ENCODE data around the gene OSR1. TPM values are rescaled to one million over a fixed set of nuclear protein-coding genes. Genes with fewer than 3 reads are reported as not detected.

OSR1 gene
- total RNA-seq, 1 experiment from 2014 or later, result 2.6 TPM

DNA sequence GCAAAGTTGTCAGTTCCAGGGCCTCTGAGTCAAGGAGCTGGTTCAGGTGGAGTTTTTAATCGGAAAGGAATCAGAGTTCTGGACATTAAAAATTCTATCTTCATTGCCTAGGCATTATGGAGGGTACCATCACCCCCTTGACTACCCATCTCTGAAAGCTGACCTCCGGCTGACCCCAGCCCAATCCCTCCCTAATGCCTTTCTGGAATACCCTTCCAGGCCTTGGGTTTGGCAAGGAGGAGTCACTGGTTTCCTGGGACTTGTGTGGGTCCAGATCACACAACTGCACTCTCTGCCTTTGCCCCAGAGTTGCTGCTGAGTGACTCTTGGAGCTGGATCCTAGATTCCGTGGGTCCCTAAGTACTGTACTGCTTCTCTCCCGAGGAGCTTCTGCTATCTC lies 1.0 kb upstream of the OSR1 start:
- ChIA-PET RAD21 (ENCODE audit: low non-redundant PET in 1 of 2, low total read pairs in 2 of 2, uncharacterized antibody in 2 of 2, unreplicated experiment in 2 of 2) (no interaction called here), POLR2A (interaction anchor here (0.7 kb wide), 1 partner anchor 15 kb away, joined by 3 read pairs; no protein-coding TSS in a partner anchor), CTCF (interaction anchor here (1.3 to 1.4 kb wide), 2 partner anchors 10 to 11 kb away, joined by 3 to 5 read pairs; no protein-coding TSS in a partner anchor)
- Histone ChIP-seq H3K36me3 (ENCODE audit: control insufficient read depth in 1 of 2, insufficient read depth in 2 of 2, low read length in 2 of 2) (no peaks in the 10 kb centered on the region), H3K27ac (ENCODE audit: low read depth, low read length) (no peak overlapping the region), H3K4me3 (replicated peaks in 1 of 2; ENCODE audit: low read depth in 1 of 2, low read length in 2 of 2) (no peak overlapping the region), H3K4me2 (ENCODE audit: low read length) (no peak overlapping the region), H3K4me1 (ENCODE audit: control insufficient read depth in 1 of 2, insufficient read depth in 2 of 2, low read length in 2 of 2) (peaks cover 0 to 20% of the 10 kb centered on the region in 2 experiments; a peak in 2 of 4 replicates), H4K20me1 (ENCODE audit: insufficient read depth) (no peaks in the 10 kb centered on the region), H3K27me3 (ENCODE audit: insufficient read depth, low read length) (peaks cover 5% of the 10 kb centered on the region; the same call in 1 of the 2 replicates), H2AFZ (ENCODE audit: low read depth, low read length, poor library complexity, severe bottlenecking) (no peak overlapping the region), H3K79me2 (ENCODE audit: insufficient read depth, low read length) (no peaks in the 10 kb centered on the region), H3K9ac (ENCODE audit: low read length) (no peak overlapping the region), H3K9me2 (ENCODE audit: insufficient read depth) (no peaks in the 10 kb centered on the region), H3K9me3 (ENCODE audit: control insufficient read depth in 1 of 2, insufficient read depth in 1 of 2, low read depth in 1 of 2, low read length in 2 of 2) (no peaks in the 10 kb centered on the region)
- DNase-seq (ENCODE audit: low read depth, low spot score) (no peak), ATAC-seq (no peak)
- TF ChIP-seq EZH2phosphoT487 (IDR thresholded peaks at IDR 0.05; ENCODE audit: borderline replicate concordance) (no peak), SRF (IDR thresholded peaks at IDR 0.05; ENCODE audit: low read depth) (no peak), EZH2 (IDR thresholded peaks at IDR 0.05) (no peak), EGR1 (IDR thresholded peaks at IDR 0.05; ENCODE audit: low read depth) (no peak), SP1 (IDR thresholded peaks at IDR 0.05; ENCODE audit: low read depth) (no peak), CBX3 (IDR thresholded peaks at IDR 0.05; ENCODE audit: low read depth) (no peak), FOSL1 (IDR thresholded peaks at IDR 0.05; ENCODE audit: low read depth) (no peak), POLR2AphosphoS5 (IDR thresholded peaks at IDR 0.05; ENCODE audit: low read depth, low read length) (no peak)
- TF ChIP-seq, protein P1, sequence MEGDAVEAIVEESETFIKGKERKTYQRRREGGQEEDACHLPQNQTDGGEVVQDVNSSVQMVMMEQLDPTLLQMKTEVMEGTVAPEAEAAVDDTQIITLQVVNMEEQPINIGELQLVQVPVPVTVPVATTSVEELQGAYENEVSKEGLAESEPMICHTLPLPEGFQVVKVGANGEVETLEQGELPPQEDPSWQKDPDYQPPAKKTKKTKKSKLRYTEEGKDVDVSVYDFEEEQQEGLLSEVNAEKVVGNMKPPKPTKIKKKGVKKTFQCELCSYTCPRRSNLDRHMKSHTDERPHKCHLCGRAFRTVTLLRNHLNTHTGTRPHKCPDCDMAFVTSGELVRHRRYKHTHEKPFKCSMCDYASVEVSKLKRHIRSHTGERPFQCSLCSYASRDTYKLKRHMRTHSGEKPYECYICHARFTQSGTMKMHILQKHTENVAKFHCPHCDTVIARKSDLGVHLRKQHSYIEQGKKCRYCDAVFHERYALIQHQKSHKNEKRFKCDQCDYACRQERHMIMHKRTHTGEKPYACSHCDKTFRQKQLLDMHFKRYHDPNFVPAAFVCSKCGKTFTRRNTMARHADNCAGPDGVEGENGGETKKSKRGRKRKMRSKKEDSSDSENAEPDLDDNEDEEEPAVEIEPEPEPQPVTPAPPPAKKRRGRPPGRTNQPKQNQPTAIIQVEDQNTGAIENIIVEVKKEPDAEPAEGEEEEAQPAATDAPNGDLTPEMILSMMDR (IDR thresholded peaks at IDR 0.05 in 2 of 3, conservative IDR thresholded peaks at IDR 0.05 in 1 of 3; ENCODE audit: borderline replicate concordance in 1 of 3, insufficient read depth in 1 of 3, low read depth in 2 of 3, low read length in 2 of 3), result no peak
- intact Hi-C loops (cut with micrococcal nuclease), result no loop called here
- BruUV-seq (replicated peaks), result no TSS peak

All from HCT116 (cell line).